Stimulated activated CD8-positive, alpha-beta memory T cell treated with anti-CD3 and anti-CD28 coated beads, Interleukin-7, amount 100 ng/mL, for 24 hours (primary cell): ENCODE results near the gene KRT75.

Experiments used
- DNase-seq: peaks from one replicate; pipeline ENCODE4 v3.0.0-alpha.2; 2020; ENCODE audit warnings: low read depth

Gene KRT75

GRCh38 chr12:52391618-52392002 is 42.6 kb downstream of the KRT75 start:
- no peak for DNase-seq

GRCh38 chr12:52390739-52391617 is 43.2 kb downstream of the KRT75 start:
- DNase-seq, result no peak

- no peak for DNase-seq
Observed at GRCh38 chr12:52389313-52390207, 44.6 kb downstream of the KRT75 start.

DNA sequence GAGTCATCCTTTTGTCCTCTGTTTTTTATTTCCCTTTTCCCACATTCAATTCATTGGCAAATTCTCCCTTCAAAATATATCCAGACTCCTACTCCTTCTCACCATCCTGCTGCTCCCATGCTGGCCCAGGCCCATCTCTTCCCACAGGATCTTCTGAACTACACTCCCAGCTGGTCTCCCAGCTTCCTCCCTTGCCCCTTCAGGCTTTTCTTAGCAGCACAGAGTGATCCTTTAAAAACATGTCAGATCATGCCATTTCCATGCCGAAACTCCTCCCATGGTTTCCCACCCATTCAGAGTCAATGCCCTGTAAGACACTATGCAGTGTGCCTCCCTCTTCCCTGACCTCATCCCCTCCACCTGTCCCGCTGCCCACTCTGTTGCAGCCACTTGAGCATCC is 46.3 kb downstream of the KRT75 start:
- no peak for DNase-seq

DNA sequence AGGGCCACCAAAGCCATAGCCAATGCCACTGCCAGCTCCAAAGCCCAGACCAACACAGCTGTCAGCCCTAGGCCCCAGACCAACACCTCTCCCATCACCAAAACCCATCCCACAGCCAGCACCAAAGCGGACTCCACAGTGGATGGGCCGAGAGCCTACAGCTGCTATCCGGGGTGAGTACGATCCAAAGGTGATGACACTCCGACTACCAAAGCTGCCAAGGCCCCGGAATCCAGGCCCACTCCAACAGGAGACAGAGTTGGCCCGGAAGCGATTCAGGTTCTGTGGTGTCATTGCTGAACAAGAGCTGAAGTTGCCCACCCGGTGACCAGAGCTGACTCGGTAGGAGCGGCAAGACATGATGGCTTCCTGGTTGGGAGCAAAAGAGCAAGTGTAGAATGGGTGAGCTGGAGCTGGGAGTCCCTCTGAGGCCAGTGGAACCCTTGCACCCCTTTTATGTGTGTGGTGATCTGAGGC is 48.9 kb downstream of the KRT75 start, which contains the start of gene KRT84:
TSS of gene KRT84 (minus strand) at position 427 of the 477 bp plus-strand sequence. CDS start at position 360, 67 bp downstream.
- DNase-seq, result no peak

DNA sequence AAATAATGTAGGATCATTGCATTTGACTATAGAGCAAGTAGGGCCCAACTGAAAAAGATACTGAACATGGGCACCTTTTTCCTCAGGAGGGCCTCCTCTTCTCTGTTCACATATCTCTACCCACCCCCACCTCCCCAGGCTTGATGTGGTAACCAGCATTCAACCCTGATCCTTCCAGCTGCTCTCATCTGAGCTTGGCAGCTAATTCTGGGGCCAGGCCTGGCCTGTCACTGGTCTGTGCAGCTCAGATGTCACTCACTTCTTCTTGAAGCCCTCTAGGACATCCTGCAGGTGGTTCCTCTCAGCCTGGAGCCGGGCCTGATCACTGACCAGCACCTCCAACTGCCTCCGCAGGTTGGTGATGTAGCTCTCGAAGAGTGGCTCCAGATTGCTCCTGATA is 50.8 kb downstream of the KRT75 start:
- DNase-seq, result no peak

DNA sequence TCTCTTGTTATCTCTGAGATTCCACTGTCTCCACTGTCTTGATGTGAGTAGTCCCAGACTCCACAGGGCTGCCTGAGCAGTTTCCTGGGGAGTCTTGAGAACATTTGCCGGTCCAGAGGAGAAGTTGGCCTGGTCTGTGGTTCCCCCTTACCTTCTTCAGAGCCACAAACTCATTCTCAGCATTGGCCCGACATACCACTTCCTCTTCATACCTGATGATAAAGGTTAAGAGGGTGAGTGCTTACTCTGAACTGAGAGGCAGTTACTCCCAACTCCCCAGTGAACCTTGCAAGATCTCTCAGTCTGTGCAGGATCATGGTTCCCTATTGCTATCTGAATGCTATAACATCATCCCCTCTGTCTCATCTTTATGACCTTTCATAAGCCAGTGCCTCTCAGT is 51.3 kb downstream of the KRT75 start:
- no peak for DNase-seq

DNA sequence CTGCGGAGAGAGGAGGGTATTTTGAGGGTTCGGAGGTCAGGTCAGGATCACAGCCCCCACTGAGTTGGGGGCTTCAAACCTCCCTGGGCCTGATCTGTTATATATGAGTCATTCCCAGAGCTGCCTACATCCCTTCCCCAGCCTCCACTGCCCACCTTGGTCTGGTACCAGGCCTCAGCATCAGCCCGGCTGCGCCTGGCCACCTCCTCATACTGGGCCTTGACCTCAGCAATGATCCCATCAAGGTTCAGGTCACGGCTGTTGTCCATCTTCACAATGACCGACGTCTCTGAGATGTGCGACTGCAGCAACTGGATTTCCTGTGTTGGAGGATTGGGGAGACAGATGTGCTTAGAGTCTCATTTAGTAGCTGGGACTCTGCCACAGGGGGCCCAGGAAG is 53.0 kb downstream of the KRT75 start:
- DNase-seq, result no peak

GRCh38 chr12:52380271-52380694 is 53.9 kb downstream of the KRT75 start:
- no peak for DNase-seq

- no peak for DNase-seq
Observed at GRCh38 chr12:52379536-52379935, 54.6 kb downstream of the KRT75 start.

GRCh38 chr12:52378091-52378490 is 56.1 kb downstream of the KRT75 start:
- DNase-seq, result no peak

- DNase-seq, result no peak
Observed at GRCh38 chr12:52377266-52377665, 56.9 kb downstream of the KRT75 start.
